ENCODE measurements around the gene RXYLT1.

DNA sequence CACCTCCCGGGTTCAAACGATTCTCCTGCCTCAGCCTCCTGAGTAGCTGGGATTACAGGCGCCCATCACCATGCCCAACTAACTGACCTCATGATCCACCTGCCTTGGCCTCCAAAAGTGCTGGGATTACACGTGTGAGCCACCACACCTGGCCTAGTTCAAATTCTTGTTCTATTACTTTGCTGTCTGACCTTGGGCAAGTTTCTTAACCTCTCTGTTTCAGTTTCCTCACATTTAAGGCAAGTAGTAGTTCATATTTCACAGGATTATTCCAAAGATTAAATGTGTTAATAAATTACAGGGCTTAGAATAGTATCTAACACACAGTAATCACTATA, 10.9 kb downstream of the RXYLT1 start:
- TF ChIP-seq POLR2A (IDR thresholded peaks at IDR 0.05; ENCODE audit: low read depth) (no peak), EP300 (IDR thresholded peaks at IDR 0.05) (no peak)
- TF ChIP-seq, protein P1, sequence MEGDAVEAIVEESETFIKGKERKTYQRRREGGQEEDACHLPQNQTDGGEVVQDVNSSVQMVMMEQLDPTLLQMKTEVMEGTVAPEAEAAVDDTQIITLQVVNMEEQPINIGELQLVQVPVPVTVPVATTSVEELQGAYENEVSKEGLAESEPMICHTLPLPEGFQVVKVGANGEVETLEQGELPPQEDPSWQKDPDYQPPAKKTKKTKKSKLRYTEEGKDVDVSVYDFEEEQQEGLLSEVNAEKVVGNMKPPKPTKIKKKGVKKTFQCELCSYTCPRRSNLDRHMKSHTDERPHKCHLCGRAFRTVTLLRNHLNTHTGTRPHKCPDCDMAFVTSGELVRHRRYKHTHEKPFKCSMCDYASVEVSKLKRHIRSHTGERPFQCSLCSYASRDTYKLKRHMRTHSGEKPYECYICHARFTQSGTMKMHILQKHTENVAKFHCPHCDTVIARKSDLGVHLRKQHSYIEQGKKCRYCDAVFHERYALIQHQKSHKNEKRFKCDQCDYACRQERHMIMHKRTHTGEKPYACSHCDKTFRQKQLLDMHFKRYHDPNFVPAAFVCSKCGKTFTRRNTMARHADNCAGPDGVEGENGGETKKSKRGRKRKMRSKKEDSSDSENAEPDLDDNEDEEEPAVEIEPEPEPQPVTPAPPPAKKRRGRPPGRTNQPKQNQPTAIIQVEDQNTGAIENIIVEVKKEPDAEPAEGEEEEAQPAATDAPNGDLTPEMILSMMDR (IDR thresholded peaks at IDR 0.05), result no peak

Data from esophagus muscularis mucosa (tissue), 4 donors.